ENCODE results near the gene CPEB4.

DNA sequence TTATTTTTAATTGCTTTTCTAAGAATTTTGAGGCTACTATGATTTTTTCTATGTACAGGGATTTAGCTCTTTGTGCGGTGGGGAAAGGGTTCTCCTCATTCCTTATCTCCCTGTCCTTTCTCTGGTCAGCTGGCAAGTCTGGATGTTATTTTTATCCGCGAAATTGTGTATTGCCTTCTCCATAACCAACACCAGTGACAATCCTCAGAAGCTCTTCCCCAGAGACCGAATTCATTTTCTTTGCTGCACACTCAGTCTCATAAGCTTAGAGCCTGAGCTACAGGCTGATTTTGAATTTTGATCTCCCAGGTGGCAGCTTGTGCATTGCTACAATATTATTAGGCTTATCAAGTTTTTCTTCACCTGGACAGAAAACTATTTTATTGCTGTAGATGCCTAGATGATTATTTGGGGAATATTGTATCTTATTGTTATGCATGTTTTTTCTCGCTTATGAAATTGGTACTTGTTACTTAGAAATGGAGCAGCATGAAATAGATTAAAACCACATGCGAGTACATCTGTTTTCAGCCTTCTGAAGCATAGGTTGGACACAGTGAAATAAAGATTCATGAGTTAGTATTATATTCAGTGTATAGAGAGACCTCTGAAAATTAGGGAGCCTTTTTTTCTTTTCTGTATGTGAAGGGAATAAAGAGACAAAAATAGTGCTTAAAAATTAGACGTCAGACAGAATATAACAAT is 27.3 kb downstream of the CPEB4 start:
- TF ChIP-seq CTCF (IDR thresholded peaks at IDR 0.05) (no peak), ZFX (IDR thresholded peaks at IDR 0.05; ENCODE audit: borderline replicate concordance) (no peak)
